RWPE1 (cell line): Measurements from ENCODE around the gene CHL1.

Experiments
- CTCF ChIA-PET: fragments of 350-600 bp; sonication (Branson Sonifier 250); formaldehyde crosslinking; extraction: SDS; loops from one replicate; lab custom pipeline; 2021; lab: Yijun Ruan, JAX
- POLR2A ChIA-PET: fragments of 400-600 bp; formaldehyde crosslinking; extraction: SDS; loops from one replicate; lab custom pipeline; 2020; ENCODE audit warnings: antibody characterized with exemption; ENCODE audit not compliant: low non-redundant PET; lab: Yijun Ruan, JAX
- DNase-seq: peaks from one replicate; pipeline ENCODE4 v3.0.0; 2012; ENCODE audit warnings: low spot score
- H3K27ac ChIP-seq: fragments of 450-650 bp; 2 replicates; pipeline ENCODE4 v1.5.1; 2017
- TF ChIP-seq, protein P1 (sequence below): fragments of 450-650 bp; conservative IDR thresholded peaks from 2 replicates; pipeline ENCODE4 v1.5.1; 2017; ENCODE audit warnings: low read depth, mild to moderate bottlenecking

The CHL1 gene, protein sequence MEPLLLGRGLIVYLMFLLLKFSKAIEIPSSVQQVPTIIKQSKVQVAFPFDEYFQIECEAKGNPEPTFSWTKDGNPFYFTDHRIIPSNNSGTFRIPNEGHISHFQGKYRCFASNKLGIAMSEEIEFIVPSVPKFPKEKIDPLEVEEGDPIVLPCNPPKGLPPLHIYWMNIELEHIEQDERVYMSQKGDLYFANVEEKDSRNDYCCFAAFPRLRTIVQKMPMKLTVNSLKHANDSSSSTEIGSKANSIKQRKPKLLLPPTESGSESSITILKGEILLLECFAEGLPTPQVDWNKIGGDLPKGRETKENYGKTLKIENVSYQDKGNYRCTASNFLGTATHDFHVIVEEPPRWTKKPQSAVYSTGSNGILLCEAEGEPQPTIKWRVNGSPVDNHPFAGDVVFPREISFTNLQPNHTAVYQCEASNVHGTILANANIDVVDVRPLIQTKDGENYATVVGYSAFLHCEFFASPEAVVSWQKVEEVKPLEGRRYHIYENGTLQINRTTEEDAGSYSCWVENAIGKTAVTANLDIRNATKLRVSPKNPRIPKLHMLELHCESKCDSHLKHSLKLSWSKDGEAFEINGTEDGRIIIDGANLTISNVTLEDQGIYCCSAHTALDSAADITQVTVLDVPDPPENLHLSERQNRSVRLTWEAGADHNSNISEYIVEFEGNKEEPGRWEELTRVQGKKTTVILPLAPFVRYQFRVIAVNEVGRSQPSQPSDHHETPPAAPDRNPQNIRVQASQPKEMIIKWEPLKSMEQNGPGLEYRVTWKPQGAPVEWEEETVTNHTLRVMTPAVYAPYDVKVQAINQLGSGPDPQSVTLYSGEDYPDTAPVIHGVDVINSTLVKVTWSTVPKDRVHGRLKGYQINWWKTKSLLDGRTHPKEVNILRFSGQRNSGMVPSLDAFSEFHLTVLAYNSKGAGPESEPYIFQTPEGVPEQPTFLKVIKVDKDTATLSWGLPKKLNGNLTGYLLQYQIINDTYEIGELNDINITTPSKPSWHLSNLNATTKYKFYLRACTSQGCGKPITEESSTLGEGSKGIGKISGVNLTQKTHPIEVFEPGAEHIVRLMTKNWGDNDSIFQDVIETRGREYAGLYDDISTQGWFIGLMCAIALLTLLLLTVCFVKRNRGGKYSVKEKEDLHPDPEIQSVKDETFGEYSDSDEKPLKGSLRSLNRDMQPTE (N-terminal part only)

DNA sequence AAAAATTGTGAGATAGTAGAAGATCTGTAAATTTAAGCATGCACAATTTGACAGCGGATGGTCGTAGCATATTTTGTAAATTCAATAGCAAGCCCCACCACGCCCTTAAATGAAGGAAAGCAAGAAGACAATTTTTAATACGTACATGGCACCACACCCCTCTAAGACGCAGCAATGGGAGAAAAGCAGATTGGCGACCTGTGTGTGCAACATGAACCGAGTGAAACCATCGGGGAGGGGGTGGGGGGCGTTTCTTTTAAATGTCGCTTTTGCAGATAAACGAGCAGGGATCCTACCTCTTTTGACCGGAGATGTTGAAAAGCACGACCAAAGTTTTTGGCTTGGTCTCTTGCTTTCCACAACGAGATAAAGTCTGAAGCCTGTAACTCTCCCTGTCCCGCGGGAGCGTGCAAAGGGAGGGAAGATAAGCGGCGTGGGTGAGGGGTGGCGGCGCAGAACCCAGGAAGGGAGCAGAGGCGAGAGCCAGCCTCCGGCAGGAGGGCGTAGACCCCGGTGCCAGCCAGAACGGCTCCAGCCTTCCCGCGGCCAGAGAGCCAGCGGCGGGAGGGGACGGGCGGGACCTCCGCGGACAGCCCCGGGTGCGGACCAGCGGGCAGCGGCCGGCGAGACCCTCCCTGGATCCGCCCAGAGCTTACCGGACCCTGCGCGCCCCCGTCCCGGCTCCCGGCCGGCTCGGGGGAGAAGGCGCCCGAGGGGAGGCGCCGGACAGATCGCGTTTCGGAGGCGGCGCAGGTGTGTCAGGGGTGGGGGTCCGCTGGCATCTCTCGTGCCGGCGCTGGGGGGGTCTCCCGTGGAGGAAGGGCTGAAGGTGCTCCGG lies at the start of gene CHL1:
CHL1 (plus strand) TSS at position 453 of the 838 bp plus-strand sequence. CDS start 123,014 bp downstream, outside the sequence.
- DNase-seq: no peak
- CTCF ChIA-PET: no interaction called here
- no peak within 1 kb of the TSS for H3K27ac ChIP-seq

DNA sequence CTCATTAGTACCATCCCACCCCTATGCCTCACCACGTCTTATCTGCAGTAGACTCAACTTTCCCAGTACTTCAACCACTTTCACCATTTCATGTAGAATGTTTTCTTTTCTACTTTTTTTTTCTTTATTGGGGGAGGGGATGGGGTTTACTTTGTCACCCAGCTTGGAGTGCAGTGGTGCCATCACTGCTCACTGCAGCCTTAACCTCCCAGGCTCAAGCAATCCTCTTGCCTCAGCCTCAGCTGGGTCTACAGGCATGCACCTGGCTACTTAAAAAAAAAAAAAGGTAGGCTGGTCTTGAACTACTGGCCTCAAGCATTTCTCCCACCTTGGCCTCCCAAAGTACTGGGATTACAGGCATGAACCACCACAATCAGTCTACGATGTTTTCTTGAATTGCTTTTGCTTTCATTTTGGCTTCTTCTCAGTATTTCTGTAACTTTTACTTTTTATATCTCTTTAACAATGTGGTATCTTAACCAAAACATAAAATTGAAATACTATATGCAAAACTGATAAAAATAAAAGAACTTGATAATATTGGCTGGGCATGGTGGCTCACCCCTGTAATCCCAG lies 44.9 kb upstream of the CHL1 start:
- ChIA-PET POLR2A (no interaction called here), CTCF (no interaction called here)
- H3K27ac ChIP-seq: no peak overlapping the region
- TF ChIP-seq, protein P1, sequence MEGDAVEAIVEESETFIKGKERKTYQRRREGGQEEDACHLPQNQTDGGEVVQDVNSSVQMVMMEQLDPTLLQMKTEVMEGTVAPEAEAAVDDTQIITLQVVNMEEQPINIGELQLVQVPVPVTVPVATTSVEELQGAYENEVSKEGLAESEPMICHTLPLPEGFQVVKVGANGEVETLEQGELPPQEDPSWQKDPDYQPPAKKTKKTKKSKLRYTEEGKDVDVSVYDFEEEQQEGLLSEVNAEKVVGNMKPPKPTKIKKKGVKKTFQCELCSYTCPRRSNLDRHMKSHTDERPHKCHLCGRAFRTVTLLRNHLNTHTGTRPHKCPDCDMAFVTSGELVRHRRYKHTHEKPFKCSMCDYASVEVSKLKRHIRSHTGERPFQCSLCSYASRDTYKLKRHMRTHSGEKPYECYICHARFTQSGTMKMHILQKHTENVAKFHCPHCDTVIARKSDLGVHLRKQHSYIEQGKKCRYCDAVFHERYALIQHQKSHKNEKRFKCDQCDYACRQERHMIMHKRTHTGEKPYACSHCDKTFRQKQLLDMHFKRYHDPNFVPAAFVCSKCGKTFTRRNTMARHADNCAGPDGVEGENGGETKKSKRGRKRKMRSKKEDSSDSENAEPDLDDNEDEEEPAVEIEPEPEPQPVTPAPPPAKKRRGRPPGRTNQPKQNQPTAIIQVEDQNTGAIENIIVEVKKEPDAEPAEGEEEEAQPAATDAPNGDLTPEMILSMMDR: no peak
- DNase-seq: no peak

More for the DNA sequence above, at the start of gene CHL1:
- POLR2A ChIA-PET: no interaction called here
- TF ChIP-seq, protein P1: no peak

DNA sequence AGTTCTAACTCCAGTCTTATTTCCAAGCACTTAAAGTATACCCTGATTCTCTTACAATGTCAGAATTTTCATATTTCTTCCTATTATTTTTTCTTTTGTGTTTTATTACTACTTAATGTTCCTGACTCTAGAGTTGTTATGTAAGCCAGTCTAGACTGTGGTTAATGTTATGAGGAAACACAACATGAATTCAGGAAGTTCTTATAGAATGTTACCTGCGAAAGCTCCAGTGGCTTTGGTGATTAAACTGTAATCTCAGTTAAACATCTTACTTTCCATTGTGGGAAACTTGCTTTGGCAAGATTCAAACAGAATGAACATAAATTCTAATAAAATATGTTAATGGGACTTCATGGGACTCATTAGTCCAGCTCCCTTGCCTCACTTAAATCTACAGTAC lies 36.6 kb upstream of the CHL1 start:
- DNase-seq: no peak
- CTCF ChIA-PET: no interaction called here
- H3K27ac ChIP-seq: no peak overlapping the region
- POLR2A ChIA-PET: no interaction called here
- TF ChIP-seq, protein P1: no peak

DNA sequence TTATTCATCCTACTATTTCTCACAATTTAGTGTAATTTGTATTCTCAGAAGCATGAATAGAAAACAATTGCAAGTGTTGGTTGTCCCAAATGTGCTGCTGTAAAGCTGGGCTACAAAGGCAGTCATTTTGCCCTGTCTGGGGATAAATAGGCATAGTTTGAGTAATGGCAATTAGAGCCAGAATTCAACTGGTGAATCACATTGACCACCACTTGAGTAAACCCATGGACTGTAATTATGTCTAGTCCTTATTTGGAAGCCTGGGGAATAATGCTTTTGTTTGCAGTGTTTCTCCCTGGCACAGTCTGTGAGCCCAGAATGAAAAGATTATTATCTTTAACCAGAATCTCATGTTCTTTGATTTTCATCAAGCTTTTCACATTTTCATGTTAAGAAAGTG lies 30.5 kb upstream of the CHL1 start:
- CTCF ChIA-PET: no interaction called here
- DNase-seq: no peak
- H3K27ac ChIP-seq: no peak overlapping the region
- POLR2A ChIA-PET: no interaction called here
- TF ChIP-seq, protein P1: no peak

DNA sequence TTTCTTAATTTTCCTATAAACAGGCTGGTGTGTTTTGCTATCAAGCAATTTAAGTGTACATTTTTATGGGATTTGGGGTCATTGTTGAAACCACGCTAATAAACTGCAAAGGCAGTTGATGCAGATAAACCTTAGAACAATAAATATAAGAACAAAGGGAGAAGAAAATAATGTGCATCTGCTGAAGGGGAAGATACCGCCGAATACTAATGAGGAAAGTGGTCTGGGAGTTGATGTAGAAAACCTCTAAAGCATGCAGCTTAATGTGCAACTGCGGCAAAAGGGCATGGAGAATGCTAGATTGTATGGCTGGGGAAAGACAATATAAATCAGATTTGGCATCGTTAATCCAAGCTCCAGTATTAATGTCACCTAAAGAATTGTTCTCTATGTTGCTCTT lies 29.8 kb upstream of the CHL1 start:
- DNase-seq: no peak
- no peak overlapping the region for H3K27ac ChIP-seq
- CTCF ChIA-PET: no interaction called here
- TF ChIP-seq, protein P1: no peak
- POLR2A ChIA-PET: no interaction called here
